Measurements from ENCODE around the gene ITGA11.

ITGA11 gene

GRCh38 chr15:68375716-68376220, 56.2 kb downstream of the ITGA11 start:
- ATAC-seq, result no peak
- no peak for TF ChIP-seq ZNF565 (CRISPR knock-in tag; conservative IDR thresholded peaks at IDR 0.05; ENCODE audit: low read depth)
- no peak for TF ChIP-seq ARNTL (CRISPR knock-in tag; IDR thresholded peaks at IDR 0.05; ENCODE audit: borderline replicate concordance, low read depth)
- no peak for TF ChIP-seq TOX (CRISPR knock-in tag; IDR thresholded peaks at IDR 0.05; ENCODE audit: borderline replicate concordance)
- no peak for TF ChIP-seq CSDC2 (CRISPR knock-in tag; IDR thresholded peaks at IDR 0.05)

- no peak for ATAC-seq
These were observed 56.8 kb downstream of the ITGA11 start for GRCh38 chr15:68375191-68375631.

GRCh38 chr15:68374168-68374745, 57.7 kb downstream of the ITGA11 start:
- TF ChIP-seq ARNTL (CRISPR knock-in tag; IDR thresholded peaks at IDR 0.05; ENCODE audit: borderline replicate concordance, low read depth), result no peak
- no peak for TF ChIP-seq ZNF8 (CRISPR knock-in tag; IDR thresholded peaks at IDR 0.05)
- TF ChIP-seq SNAI2 (CRISPR knock-in tag; IDR thresholded peaks at IDR 0.05), result no peak
- TF ChIP-seq TCF4 (CRISPR knock-in tag; IDR thresholded peaks at IDR 0.05; ENCODE audit: borderline replicate concordance), result no peak
- no peak for TF ChIP-seq ZFP30 (CRISPR knock-in tag; IDR thresholded peaks at IDR 0.05)
- no peak for TF ChIP-seq ISL1 (CRISPR knock-in tag; IDR thresholded peaks at IDR 0.05)
- no peak for TF ChIP-seq BACH2 (CRISPR knock-in tag; IDR thresholded peaks at IDR 0.05; ENCODE audit: borderline replicate concordance)
- no peak for TF ChIP-seq GLIS3 (CRISPR knock-in tag; IDR thresholded peaks at IDR 0.05)
- no peak for TF ChIP-seq TSHZ2 (CRISPR knock-in tag; IDR thresholded peaks at IDR 0.05)
- no peak for TF ChIP-seq ZNF70 (CRISPR knock-in tag; IDR thresholded peaks at IDR 0.05)
- no peak for TF ChIP-seq ZNF565 (CRISPR knock-in tag; conservative IDR thresholded peaks at IDR 0.05; ENCODE audit: low read depth)
- TF ChIP-seq POU6F1 (CRISPR knock-in tag; IDR thresholded peaks at IDR 0.05; ENCODE audit: borderline replicate concordance, low read depth), result no peak
- no peak for TF ChIP-seq ZC3H10 (CRISPR knock-in tag; IDR thresholded peaks at IDR 0.05)
- no peak for TF ChIP-seq CREB5 (CRISPR knock-in tag; IDR thresholded peaks at IDR 0.05; ENCODE audit: low read depth)
- TF ChIP-seq CSRNP3 (CRISPR knock-in tag; IDR thresholded peaks at IDR 0.05), result no peak
- TF ChIP-seq PPARA (CRISPR knock-in tag; IDR thresholded peaks at IDR 0.05; ENCODE audit: borderline replicate concordance), result no peak
- no peak for TF ChIP-seq ZFP3 (CRISPR knock-in tag; IDR thresholded peaks at IDR 0.05)
- no peak for TF ChIP-seq CSDC2 (CRISPR knock-in tag; IDR thresholded peaks at IDR 0.05)
- ATAC-seq, result no peak

More at GRCh38 chr15:68375191-68375631, 56.8 kb downstream of the ITGA11 start:
- TF ChIP-seq ZNF8 (CRISPR knock-in tag; IDR thresholded peaks at IDR 0.05) (no peak), BACH2 (CRISPR knock-in tag; IDR thresholded peaks at IDR 0.05; ENCODE audit: borderline replicate concordance) (no peak)

- TF ChIP-seq GLIS3 (CRISPR knock-in tag; IDR thresholded peaks at IDR 0.05) (no peak), POU6F1 (CRISPR knock-in tag; IDR thresholded peaks at IDR 0.05; ENCODE audit: borderline replicate concordance, low read depth) (no peak), ZFP30 (CRISPR knock-in tag; IDR thresholded peaks at IDR 0.05) (no peak), ZC3H10 (CRISPR knock-in tag; IDR thresholded peaks at IDR 0.05) (no peak), ESRRG (CRISPR knock-in tag; IDR thresholded peaks at IDR 0.05) (no peak), TOX (CRISPR knock-in tag; IDR thresholded peaks at IDR 0.05; ENCODE audit: borderline replicate concordance) (no peak), PPARA (CRISPR knock-in tag; IDR thresholded peaks at IDR 0.05; ENCODE audit: borderline replicate concordance) (no peak), TSHZ2 (CRISPR knock-in tag; IDR thresholded peaks at IDR 0.05) (no peak), CSRNP3 (CRISPR knock-in tag; IDR thresholded peaks at IDR 0.05) (no peak)
- ATAC-seq, result no peak
These were observed 58.9 kb downstream of the ITGA11 start for GRCh38 chr15:68373028-68373427.

All from SK-N-SH treated with all-trans-retinoic acid at 6 μM for 48 hours (cell line).